Left cardiac atrium (tissue), 4 donors: ENCODE data around the gene MKLN1. TPM values are rescaled to one million over a fixed set of nuclear protein-coding genes. Genes with fewer than 3 reads are reported as not detected.
"Not testable (repeated sequence)": the region's sequence is repeated elsewhere in the genome, so short reads cannot be mapped to it uniquely, and the experiment has no call there.

Experiments used
- ATAC-seq, 2 donors: fragments of 200-7000 bp; cut with Tn5 transposase; one replicate each; pipeline ENCODE4 v1.9.1; 2020; ENCODE audit warnings: mild to moderate bottlenecking in 2 of 2, moderate library complexity in 2 of 2
- DNase-seq: peaks from one replicate; pipeline ENCODE4 v3.0.0-alpha.2; 2020
- intact Hi-C, 2 donors: fragments of 100-400 bp; cut with DNase I; formaldehyde crosslinking; loops; one replicate each; pipeline versions ENCODE4 v1.14.1 to v1.15.1; 2022 to 2023
- total RNA-seq, 2 donors: library from RNA; stranded (reverse); fragmentation: NEBNext Ultra II Directional; extraction: Animal tissue kit (Norgen Biotek cat#: 25700); gene quantifications; one replicate each; pipeline ENCODE4 v1.2.1, GENCODE V29; 2021
- donor health status: DM: no; HTN: yes; CAD: no.
- donor health status: DM: no; HTN: yes; CAD: no; lungs with severe emphysema.
- donor health status: DM: yes; HTN: yes; CAD: no.
- donor health status: Dilated cardiomyopathy.

MKLN1 gene
- total RNA-seq, 2 donors from 2014 or later = 39.7 to 48.3 TPM

DNA sequence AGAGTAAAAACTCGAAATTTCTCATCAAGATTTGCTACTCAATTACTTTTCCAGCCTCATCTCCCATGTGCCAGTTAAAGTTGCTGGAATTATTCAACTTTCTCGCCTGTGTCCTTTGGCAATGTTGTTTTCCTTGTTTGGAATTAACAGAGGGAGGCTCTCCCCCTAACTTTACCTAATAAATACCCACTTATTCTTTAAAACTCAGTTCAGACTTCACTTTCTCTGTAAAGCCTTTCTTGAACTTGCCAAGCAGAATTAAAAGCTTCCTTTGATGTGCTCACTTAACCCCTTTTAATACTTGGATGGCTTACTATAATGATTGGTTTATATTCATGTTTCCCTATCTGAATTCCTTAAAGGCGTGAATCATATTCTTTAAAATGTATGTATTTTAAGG, 104.1 kb downstream of the MKLN1 start:
- intact Hi-C loops = no loop called here
- no peak for ATAC-seq
- no peak for DNase-seq

DNA sequence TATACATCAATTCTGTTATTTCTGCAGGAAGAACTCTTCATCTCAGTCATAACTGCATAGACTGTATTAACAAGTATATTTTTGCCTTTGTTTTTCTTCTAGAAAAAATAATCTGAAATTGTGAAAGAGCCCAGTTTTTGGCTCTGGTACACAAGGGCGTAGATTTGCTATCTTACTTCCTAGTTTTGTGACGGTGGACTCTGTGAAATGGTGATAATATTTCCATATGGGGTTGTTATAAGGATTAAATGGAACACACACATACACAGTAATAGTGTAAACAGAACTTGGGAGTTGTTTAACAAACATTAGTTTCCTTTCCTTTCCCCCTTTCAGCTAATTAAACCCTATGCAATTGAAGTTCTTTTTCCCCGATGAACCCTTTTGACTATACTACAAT, 108.7 kb downstream of the MKLN1 start:
- ATAC-seq (peak in 1 of 2 donors; percentile 23), DNase-seq (no peak)
- intact Hi-C loops = no loop called here

- ATAC-seq = no peak
- intact Hi-C loops = no loop called here
- no peak for DNase-seq
Measured at GRCh38 chr7:131438969-131439368, 111.3 kb downstream of the MKLN1 start.

GRCh38 chr7:131443496-131443895, 115.8 kb downstream of the MKLN1 start:
- no peak for DNase-seq
- no peak for ATAC-seq
- intact Hi-C loops = no loop called here

DNA sequence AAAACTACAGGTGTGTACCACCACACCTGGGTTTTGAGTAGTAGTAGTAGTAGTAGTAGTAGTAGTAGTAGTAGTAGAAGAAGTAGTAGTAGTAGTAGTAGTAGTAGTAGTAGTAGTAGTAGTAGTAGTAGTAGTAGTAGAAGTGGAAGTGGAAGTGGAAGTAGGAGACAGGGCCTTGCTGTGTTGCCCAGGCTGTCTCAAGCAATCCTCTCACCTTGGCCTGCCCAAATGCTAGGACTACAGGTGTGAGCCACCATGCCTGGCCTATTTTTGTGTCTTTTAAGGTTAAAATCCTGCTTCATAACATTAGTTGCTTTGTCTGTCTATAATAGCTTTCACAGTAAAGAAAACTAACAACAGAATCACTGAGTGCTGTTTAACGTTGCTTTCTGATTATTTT, 117.0 kb downstream of the MKLN1 start:
- no peak for ATAC-seq
- intact Hi-C loops = no loop called here
- DNase-seq = no peak

GRCh38 chr7:131449373-131449902, 121.8 kb downstream of the MKLN1 start:
- intact Hi-C loops = no loop called here
- ATAC-seq = no peak
- no peak for DNase-seq

DNA sequence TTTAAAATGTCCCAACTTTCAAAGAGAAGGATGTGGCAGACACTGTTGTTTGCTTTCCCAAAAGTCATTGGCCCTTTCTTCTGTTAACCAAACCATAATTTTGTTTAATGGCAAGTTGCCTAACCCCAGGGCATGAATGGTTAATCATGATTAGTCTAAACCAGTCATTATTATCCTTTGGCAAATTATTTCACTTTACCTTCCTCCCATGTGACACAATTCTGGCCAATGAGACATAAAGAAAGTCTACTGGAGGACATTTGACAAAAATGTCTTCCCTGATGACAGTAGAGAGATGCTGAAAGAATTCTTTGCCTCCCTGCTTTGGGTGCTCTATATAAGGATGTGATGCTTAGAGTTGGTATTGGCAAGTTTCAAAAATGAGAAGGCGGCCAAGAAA, 126.8 kb downstream of the MKLN1 start:
- DNase-seq (no peak), ATAC-seq (no peak)
- intact Hi-C loops = no loop called here

DNA sequence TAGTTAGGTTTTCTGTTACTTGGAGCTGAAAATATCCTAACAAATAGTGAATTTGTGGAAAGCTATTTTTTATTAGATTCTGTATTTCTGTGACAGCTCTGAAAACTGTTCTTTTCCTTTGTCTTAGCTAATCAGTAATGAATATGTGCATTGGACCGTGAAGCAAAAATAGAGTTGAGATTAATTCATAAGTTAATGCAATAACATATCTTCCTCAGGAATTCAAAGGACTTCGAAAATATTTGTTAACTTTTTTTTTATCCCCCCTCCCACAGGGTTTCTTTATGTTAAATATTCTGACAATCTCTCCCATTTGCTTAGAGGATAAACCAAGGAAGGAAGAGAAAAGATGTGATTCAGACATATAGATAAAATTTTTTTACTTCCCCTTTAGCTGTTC, 127.3 kb downstream of the MKLN1 start:
- DNase-seq (no peak), ATAC-seq (no peak)
- intact Hi-C loops = no loop called here

DNA sequence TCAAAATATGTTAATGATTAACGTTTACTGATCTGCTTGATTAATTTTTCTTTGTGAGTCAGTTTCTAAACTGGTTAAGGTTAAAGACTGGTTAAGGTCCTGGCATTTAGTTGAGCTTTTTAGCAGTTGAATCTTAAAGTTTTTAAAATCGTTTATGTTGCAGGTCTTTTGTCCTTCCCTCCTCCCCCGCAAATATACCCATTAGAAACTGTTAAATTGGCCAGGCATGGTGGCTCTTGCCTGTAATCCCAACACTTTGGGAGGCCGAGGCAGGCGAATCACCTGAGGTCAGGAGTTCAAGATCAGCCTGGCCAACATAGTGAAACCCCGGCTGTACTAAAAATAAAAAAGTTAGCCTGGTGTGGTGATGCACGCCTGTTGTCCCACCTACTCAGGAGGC, 127.9 kb downstream of the MKLN1 start:
- DNase-seq = no peak
- intact Hi-C loops = no loop called here
- ATAC-seq = no peak

DNA sequence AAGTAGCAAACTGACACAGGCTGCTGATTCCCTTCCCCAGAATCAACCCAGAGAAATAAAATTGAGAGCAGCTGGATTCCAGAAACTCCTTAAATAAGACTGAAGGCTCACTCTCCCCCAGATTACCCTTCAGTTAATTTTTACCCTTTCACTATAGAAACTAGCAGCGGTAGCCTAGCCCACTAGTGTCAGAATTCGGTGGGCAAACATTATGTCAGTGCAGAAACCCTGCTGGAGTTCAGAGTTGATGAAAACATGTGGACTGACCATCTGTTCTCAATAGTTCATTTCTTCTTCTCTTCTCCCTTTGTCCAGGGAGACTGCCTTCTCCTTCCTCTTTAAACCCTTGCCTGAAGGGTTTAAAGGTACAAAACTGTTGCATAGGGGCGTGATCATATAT, 128.7 kb downstream of the MKLN1 start:
- ATAC-seq (no peak), DNase-seq (no peak)
- intact Hi-C loops = no loop called here

DNA sequence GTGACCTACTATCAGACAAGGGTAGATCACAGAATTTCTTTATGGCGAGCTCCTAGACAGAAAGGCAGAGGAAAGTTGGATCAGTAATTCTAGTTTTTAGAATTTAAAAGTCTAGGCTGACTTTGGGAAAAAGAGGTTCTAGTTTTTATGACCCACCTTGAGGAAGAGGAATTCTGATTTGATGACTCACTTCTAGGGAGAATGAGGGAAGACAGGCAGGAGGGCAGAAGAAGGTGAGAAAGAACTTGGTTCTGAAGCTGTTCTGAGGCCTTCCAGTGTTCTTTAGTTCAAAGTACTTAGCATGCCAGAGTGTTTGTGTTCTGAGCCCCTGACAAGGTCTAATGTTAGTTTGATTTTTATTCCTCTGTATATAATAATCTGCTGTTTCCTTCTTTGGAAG, 131.6 kb downstream of the MKLN1 start:
- intact Hi-C loops = no loop called here
- DNase-seq (no peak), ATAC-seq (no peak)

GRCh38 chr7:131462059-131462458, 134.4 kb downstream of the MKLN1 start:
- ATAC-seq = no peak
- DNase-seq = no peak
- intact Hi-C loops = no loop called here

DNA sequence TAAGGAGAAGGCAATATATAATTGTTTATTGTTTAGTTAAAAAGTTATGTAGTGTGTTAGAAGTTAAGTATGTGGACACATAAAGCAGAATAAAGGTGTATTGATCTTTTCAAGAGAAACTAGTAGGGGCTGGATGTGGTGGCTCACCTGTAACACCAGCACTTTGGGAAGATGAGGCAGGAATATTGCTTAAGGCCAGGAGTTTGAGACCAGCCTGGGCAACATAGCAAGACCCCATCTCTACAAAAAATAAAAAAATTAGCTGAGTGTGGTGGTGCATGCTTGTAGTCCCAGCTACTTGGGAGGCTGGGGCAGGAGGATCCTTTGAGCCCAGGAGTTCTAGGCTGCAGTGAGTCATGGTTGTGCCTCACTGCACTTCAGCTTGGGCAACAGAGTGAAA, 135.0 kb downstream of the MKLN1 start:
- ATAC-seq, DNase-seq, intact Hi-C loops: not testable (repeated sequence)

DNA sequence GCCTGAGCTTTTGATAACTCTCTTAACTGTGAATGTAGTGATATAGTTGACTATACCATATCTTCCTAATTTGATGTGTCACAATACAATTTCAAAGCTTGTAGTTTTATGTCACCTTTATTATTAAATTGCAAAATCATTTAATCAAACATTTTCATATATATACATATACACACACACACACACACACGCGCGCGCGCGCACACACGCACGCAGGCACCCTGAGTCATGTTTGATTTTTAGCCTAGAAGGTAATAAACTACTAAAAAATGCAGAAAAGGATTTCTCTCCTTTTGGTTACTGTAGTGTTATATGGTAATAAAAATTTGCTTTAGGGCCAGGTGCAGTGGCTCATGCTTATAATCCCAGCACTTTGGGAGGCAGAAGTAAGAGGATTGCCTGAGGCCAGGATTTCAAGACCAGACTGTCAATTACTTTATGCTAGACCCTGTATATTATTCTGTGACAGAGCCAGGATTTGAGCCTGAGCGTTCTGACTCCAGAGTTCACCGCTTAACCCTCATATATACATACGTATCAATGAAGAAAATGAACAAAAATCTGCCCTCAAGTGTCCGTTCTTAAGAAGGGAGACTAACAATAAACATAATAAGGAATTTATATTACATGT, 139.2 kb downstream of the MKLN1 start:
- DNase-seq (no peak), ATAC-seq (no peak)
- intact Hi-C loops = no loop called here

- ATAC-seq = peak in 1 of 2 donors; percentile 74
- no peak for DNase-seq
- intact Hi-C loops = no loop called here
Measured at GRCh38 chr7:131467788-131468187, 140.1 kb downstream of the MKLN1 start.

GRCh38 chr7:131471250-131472004, 143.8 kb downstream of the MKLN1 start:
- intact Hi-C loops = no loop called here
- no peak for DNase-seq
- no peak for ATAC-seq

DNA sequence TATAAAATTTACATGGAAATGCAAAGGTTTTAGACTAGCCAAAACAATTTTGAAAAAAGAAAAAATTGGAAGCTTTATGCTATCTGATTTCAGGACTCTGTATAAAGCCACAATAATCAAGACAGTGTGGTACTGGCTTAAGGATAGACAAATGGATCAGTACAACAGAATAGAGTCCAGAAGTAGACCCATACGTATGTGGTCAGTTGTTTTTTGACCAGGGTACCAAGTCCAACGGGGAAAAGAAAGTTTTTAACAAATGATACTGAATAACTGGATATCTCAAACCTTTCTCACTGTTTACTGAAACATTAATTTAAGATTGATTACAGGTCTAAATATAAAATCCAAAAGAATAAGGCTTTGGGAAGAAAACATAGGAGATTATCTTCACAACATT, 149.1 kb downstream of the MKLN1 start:
- no peak for ATAC-seq
- no peak for DNase-seq
- intact Hi-C loops = no loop called here

- ATAC-seq (no peak), DNase-seq (no peak)
- intact Hi-C loops = no loop called here
Measured at GRCh38 chr7:131480384-131481315, 153.0 kb downstream of the MKLN1 start.

DNA sequence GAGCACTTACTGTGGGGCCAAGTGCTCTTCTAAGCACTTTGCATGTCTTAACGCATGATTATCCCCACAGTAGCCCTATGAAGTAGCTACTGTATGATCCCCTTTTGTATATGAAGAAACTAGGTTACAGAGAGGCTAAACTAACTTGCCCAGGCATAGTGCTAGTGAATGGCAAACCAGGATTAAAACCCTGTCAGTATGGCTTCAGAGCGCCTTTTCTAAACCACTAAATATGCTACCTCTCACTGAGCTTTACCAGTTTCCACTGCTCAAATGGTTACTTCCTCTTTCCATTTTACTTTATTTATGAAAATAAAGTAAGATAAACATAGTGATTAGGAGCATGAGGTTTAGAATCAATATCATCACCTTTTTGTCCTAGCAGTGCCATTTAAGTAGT, 155.1 kb downstream of the MKLN1 start:
- no peak for ATAC-seq
- DNase-seq = no peak
- intact Hi-C loops = no loop called here

DNA sequence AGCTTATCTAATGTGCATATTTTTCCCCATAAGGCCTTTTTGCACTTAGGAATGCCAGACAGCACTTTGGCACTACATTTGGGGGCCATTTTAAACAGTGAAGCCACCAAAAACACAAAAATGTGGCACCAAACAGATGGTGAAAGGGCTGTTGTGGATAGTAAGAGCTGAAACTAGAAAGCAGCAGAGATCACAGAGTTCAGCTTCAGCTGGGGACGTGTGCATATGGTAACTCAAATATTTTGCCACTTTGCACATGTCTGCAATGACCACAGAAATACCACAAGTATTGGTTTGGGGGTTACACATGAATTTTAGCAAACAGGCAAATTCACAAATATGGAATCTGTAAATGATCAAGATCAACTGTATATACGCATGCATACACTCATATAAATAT, 155.9 kb downstream of the MKLN1 start:
- ATAC-seq (no peak), DNase-seq (no peak)
- intact Hi-C loops = no loop called here
